ENCODE data around the gene CD1B. TPM values are rescaled to one million over a fixed set of nuclear protein-coding genes. Genes with fewer than 3 reads are reported as not detected.

CD1B gene
- total and polyA plus RNA-seq, 2 experiments from 2014 or later, result not detected

DNA sequence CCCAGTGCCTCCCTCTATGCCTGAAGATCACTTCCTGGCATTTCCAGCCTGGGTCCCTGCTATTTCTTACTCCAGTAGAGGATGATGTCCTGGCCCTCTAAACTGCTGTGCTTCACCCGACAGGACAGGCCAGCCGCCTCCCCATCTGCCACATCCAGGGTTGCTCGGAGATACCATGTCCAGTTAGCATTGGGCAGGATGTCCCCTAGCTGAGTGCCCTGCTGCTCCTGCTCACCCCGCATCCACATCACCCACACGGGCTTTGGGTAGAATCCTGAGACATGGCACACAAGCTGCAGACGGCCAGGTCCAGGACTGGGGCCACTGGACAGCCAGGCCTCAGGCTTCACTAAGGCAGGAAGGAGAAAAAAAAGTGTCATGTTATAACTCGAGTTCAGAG is 2.0 kb downstream of the CD1B start:
- Mint-ChIP-seq H3K27ac (no peak overlapping the region), H3K4me3 (no peak overlapping the region), H3K4me1 (no peaks in the 10 kb centered on the region), H3K36me3 (ENCODE audit: low read depth) (no peaks in the 10 kb centered on the region), H3K9me3 (no peaks in the 10 kb centered on the region), H3K27me3 (ENCODE audit: insufficient read depth, low read depth, poor library complexity) (no peaks in the 10 kb centered on the region)
- no peaks in the 10 kb centered on the region for H3K9me2 ChIP-seq (ENCODE audit: insufficient read depth)
- no peaks in the 10 kb centered on the region for H3K79me2 ChIP-seq (replicated peaks; ENCODE audit: insufficient read depth)
- H4K20me1 ChIP-seq (replicated peaks; ENCODE audit: insufficient read depth), result no peaks in the 10 kb centered on the region; the same call in 1 of the 2 replicates
- no peak overlapping the region for H3K27ac ChIP-seq (ENCODE audit: low read depth)
- no peak for ATAC-seq
- H3K36me3 ChIP-seq (ENCODE audit: insufficient read depth), result no peaks in the 10 kb centered on the region
- H3K4me3 ChIP-seq, result no peak overlapping the region
- TF ChIP-seq CREB1 (CRISPR knock-in tag; IDR thresholded peaks at IDR 0.05; ENCODE audit: low read depth), result no peak
- no peak for TF ChIP-seq JUNB (IDR thresholded peaks at IDR 0.05; ENCODE audit: unreplicated experiment)
- no peak for TF ChIP-seq EZH2phosphoT487 (IDR thresholded peaks at IDR 0.05; ENCODE audit: unreplicated experiment)
- TF ChIP-seq POLR2AphosphoS5 (IDR thresholded peaks at IDR 0.05; ENCODE audit: low read depth), result no peak
- TF ChIP-seq, protein P1, sequence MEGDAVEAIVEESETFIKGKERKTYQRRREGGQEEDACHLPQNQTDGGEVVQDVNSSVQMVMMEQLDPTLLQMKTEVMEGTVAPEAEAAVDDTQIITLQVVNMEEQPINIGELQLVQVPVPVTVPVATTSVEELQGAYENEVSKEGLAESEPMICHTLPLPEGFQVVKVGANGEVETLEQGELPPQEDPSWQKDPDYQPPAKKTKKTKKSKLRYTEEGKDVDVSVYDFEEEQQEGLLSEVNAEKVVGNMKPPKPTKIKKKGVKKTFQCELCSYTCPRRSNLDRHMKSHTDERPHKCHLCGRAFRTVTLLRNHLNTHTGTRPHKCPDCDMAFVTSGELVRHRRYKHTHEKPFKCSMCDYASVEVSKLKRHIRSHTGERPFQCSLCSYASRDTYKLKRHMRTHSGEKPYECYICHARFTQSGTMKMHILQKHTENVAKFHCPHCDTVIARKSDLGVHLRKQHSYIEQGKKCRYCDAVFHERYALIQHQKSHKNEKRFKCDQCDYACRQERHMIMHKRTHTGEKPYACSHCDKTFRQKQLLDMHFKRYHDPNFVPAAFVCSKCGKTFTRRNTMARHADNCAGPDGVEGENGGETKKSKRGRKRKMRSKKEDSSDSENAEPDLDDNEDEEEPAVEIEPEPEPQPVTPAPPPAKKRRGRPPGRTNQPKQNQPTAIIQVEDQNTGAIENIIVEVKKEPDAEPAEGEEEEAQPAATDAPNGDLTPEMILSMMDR (conservative IDR thresholded peaks at IDR 0.05; ENCODE audit: low read depth in 2 of 2), result no peak
- TF ChIP-seq, protein P2, sequence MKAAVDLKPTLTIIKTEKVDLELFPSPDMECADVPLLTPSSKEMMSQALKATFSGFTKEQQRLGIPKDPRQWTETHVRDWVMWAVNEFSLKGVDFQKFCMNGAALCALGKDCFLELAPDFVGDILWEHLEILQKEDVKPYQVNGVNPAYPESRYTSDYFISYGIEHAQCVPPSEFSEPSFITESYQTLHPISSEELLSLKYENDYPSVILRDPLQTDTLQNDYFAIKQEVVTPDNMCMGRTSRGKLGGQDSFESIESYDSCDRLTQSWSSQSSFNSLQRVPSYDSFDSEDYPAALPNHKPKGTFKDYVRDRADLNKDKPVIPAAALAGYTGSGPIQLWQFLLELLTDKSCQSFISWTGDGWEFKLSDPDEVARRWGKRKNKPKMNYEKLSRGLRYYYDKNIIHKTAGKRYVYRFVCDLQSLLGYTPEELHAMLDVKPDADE (IDR thresholded peaks at IDR 0.05), result no peak
- no peak for TF ChIP-seq ZNF114 (CRISPR knock-in tag; IDR thresholded peaks at IDR 0.05)
- TF ChIP-seq, protein P3, sequence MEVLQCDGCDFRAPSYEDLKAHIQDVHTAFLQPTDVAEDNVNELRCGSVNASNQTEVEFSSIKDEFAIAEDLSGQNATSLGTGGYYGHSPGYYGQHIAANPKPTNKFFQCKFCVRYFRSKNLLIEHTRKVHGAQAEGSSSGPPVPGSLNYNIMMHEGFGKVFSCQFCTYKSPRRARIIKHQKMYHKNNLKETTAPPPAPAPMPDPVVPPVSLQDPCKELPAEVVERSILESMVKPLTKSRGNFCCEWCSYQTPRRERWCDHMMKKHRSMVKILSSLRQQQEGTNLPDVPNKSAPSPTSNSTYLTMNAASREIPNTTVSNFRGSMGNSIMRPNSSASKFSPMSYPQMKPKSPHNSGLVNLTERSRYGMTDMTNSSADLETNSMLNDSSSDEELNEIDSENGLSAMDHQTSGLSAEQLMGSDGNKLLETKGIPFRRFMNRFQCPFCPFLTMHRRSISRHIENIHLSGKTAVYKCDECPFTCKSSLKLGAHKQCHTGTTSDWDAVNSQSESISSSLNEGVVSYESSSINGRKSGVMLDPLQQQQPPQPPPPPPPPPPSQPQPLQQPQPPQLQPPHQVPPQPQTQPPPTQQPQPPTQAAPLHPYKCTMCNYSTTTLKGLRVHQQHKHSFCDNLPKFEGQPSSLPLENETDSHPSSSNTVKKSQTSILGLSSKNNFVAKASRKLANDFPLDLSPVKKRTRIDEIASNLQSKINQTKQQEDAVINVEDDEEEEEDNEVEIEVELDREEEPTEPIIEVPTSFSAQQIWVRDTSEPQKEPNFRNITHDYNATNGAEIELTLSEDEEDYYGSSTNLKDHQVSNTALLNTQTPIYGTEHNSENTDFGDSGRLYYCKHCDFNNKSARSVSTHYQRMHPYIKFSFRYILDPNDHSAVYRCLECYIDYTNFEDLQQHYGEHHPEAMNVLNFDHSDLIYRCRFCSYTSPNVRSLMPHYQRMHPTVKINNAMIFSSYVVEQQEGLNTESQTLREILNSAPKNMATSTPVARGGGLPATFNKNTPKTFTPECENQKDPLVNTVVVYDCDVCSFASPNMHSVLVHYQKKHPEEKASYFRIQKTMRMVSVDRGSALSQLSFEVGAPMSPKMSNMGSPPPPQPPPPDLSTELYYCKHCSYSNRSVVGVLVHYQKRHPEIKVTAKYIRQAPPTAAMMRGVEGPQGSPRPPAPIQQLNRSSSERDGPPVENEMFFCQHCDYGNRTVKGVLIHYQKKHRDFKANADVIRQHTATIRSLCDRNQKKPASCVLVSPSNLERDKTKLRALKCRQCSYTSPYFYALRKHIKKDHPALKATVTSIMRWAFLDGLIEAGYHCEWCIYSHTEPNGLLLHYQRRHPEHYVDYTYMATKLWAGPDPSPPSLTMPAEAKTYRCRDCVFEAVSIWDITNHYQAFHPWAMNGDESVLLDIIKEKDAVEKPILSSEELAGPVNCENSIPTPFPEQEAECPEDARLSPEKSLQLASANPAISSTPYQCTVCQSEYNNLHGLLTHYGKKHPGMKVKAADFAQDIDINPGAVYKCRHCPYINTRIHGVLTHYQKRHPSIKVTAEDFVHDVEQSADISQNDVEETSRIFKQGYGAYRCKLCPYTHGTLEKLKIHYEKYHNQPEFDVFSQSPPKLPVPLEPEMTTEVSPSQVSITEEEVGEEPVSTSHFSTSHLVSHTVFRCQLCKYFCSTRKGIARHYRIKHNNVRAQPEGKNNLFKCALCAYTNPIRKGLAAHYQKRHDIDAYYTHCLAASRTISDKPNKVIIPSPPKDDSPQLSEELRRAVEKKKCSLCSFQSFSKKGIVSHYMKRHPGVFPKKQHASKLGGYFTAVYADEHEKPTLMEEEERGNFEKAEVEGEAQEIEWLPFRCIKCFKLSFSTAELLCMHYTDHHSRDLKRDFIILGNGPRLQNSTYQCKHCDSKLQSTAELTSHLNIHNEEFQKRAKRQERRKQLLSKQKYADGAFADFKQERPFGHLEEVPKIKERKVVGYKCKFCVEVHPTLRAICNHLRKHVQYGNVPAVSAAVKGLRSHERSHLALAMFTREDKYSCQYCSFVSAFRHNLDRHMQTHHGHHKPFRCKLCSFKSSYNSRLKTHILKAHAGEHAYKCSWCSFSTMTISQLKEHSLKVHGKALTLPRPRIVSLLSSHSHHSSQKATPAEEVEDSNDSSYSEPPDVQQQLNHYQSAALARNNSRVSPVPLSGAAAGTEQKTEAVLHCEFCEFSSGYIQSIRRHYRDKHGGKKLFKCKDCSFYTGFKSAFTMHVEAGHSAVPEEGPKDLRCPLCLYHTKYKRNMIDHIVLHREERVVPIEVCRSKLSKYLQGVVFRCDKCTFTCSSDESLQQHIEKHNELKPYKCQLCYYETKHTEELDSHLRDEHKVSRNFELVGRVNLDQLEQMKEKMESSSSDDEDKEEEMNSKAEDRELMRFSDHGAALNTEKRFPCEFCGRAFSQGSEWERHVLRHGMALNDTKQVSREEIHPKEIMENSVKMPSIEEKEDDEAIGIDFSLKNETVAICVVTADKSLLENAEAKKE (CRISPR knock-in tag; IDR thresholded peaks at IDR 0.05), result no peak
- no peak for TF ChIP-seq EZH2 (IDR thresholded peaks at IDR 0.05; ENCODE audit: low read depth, unreplicated experiment)
- TF ChIP-seq STAT1 (IDR thresholded peaks at IDR 0.05; ENCODE audit: unreplicated experiment), result no peak
- no peak for TF ChIP-seq NANOG (IDR thresholded peaks at IDR 0.05; ENCODE audit: borderline replicate concordance)
- TF ChIP-seq ZNF331 (CRISPR knock-in tag; IDR thresholded peaks at IDR 0.05; ENCODE audit: low read depth), result no peak
- TF ChIP-seq, protein P4, sequence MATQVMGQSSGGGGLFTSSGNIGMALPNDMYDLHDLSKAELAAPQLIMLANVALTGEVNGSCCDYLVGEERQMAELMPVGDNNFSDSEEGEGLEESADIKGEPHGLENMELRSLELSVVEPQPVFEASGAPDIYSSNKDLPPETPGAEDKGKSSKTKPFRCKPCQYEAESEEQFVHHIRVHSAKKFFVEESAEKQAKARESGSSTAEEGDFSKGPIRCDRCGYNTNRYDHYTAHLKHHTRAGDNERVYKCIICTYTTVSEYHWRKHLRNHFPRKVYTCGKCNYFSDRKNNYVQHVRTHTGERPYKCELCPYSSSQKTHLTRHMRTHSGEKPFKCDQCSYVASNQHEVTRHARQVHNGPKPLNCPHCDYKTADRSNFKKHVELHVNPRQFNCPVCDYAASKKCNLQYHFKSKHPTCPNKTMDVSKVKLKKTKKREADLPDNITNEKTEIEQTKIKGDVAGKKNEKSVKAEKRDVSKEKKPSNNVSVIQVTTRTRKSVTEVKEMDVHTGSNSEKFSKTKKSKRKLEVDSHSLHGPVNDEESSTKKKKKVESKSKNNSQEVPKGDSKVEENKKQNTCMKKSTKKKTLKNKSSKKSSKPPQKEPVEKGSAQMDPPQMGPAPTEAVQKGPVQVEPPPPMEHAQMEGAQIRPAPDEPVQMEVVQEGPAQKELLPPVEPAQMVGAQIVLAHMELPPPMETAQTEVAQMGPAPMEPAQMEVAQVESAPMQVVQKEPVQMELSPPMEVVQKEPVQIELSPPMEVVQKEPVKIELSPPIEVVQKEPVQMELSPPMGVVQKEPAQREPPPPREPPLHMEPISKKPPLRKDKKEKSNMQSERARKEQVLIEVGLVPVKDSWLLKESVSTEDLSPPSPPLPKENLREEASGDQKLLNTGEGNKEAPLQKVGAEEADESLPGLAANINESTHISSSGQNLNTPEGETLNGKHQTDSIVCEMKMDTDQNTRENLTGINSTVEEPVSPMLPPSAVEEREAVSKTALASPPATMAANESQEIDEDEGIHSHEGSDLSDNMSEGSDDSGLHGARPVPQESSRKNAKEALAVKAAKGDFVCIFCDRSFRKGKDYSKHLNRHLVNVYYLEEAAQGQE (IDR thresholded peaks at IDR 0.05; ENCODE audit: unreplicated experiment), result no peak
- H2AFZ ChIP-seq, result no peak overlapping the region
- no peaks in the 10 kb centered on the region for H3F3A ChIP-seq (replicated peaks; ENCODE audit: low read depth)
- DNase-seq (ENCODE audit: low spot score), result no peak
- H3K27me3 ChIP-seq (ENCODE audit: insufficient read depth), result no peaks in the 10 kb centered on the region
- H3K4me2 ChIP-seq, result no peak overlapping the region
- no peaks in the 10 kb centered on the region for H3K4me1 ChIP-seq (ENCODE audit: insufficient read depth)

Measured in GM23338 (cell line).